Activated T-cell treated with anti-CD3 and anti-CD28 coated beads for 24 hours (primary cell): ENCODE results near the gene BHMT2.
A peak's percentile ranks its signal among the peaks of the same experiment; 100 is the strongest.

Experiments used
- DNase-seq: peaks from one replicate; pipeline ENCODE4 v3.0.0-alpha.2; 2020; ENCODE audit warnings: low read depth

The BHMT2 gene, protein sequence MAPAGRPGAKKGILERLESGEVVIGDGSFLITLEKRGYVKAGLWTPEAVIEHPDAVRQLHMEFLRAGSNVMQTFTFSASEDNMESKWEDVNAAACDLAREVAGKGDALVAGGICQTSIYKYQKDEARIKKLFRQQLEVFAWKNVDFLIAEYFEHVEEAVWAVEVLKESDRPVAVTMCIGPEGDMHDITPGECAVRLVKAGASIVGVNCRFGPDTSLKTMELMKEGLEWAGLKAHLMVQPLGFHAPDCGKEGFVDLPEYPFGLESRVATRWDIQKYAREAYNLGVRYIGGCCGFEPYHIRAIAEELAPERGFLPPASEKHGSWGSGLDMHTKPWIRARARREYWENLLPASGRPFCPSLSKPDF

DNA sequence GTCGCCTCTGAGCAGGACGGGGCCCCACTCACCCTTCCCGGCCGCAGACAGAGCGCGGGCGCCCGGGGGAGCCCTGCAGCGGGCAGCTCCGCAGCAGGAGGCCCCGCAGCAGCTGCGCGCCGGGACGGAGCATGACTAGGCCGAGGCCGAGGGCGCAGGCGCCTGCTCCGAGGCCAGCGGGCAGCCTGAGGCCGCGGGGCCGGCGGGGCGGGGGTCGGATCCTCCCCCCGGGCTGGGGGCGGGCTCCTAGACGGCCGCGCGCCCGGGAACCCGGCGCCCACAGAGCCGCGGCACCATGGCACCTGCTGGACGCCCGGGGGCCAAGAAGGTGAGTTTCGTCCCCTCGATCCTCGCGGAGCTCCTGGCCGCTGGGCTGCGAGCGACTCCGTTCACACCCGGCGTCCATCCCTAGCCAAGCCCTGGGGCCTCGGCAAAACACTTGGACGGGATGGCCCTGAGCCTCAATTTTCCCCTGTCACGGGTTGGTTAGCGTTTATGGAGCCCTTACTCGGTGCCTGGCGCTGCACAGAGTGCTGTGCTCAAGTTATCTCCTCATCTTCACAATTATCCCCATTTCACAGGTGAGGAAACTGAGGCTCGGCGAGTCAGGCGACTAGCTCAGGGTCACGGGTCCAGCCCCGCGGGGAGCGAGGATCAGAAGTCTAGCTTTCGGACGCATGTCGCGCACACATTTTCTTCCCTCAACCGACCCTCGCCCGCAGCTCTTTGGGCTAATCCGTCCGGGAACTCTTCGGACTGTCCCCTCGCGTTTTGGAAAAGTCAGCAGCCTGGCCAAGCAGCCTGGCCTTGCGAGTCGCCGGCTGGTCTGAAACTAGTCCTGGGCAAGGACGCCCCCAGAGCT is at the start of gene BHMT2, which contains the start of gene DMGDH:
TSS of gene BHMT2 (plus strand) at position 280 of the 862 bp plus-strand sequence. CDS start at position 296, 16 bp downstream.
TSS of gene DMGDH (minus strand) at position 187 of the 862 bp plus-strand sequence. CDS start at position 133, 54 bp downstream.
- DNase-seq = no peak

DNA sequence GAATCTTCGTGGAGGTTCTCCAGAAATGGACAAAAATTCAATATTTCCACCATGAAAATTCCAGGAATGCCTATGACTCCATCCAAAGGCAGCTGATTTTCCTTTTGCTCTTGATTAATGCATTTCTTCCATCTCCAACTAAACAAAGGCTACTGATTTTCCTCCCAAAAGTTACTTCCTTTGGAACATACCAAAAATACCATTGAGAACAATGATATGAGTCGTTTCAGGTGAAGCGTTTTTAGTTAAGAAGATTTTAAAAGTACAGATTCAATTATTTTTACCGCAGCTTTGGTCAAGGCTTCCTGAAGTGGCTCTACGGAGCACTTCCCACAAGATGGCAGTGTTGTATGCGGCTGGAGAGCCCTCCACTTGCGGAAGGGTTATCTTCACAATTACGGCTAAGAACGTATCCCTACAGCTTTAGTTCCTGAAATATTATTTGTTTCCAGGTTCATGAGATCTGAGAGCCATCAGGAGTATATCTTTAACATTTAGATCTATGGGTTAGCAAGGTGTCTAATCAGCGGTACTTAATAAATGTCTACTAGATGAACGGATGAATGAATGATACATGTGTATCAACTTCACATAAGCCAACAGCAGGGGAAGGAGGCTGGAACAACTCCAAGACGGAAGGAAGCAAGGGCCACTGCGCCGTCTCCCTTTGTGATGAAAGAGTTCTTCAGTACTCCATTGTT is 48.6 kb upstream of the BHMT2 start:
- DNase-seq = peak; percentile 18

DNA sequence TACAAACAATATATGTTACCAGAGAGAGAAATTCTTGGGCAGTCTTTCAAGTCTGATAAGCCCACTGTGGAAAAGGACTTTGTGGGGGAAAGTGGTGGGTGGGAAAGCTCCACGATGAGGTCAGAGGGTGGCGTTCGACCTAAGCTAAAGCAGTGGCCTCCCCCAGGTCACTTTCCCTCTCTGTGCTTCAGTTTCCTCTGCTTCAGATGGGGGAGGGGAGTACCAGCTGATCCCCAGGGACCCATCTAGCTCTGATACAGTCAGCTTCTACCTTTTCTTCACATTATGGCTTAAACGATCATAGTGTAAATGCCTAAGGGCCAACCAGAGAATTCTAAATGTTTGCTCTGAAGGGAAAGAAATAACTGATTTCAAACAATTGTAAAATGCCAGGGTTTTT is 47.8 kb upstream of the BHMT2 start:
- no peak for DNase-seq

DNA sequence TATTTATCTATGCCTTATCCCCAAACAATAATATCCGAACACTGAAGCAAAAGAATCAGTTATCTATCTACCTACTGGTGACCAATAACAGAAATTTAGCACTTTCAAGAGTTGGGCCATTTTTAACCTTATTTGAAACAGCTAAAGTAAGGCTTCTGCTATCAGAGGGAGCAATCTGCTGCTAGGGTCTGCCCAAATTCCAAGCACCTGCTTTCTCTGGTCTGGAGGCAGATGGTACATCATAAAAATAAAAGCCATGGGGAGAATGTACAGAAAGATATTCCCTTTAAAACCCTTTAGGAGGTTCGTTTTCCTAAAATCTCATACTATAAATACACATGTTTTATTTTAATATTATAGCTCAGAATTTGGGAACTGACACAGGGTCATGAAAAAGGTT is 46.8 kb upstream of the BHMT2 start:
- no peak for DNase-seq

DNA sequence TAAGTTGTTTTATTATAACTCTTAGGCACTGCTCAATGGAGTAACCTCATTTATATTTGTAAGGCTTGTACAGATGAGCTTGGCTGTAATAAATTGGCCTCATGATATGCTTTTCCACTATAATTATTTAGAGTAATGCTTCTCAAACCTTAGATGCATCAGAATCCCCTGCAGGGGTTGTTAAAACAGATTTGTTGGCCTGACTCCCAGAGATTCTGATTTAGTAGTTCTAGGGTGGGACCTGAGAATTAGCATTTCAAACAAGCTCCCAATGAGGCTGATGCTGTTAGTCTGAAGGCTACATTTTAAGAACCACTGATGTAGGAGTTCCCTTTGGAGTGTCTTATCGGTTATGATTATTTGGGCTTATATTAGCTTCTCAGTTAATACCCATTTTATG is 46.2 kb upstream of the BHMT2 start:
- DNase-seq = no peak

DNA sequence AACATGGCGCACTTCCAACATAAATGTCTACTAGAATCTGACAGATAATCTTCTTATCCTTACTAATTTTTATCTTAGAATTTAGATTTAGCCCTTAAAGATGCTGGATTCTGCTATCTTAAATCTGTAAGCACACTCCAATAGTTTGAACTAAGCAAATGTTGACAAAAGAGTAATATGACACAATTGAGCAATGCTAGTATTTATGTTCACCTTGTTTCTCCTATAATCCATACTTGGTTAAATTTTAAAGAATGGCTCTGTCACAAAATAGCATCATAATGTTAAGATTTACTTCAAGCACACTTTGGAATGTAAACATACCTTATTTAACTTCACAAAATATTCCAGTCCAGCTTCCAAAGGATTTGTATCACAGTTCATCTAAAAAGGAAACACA is 45.6 kb upstream of the BHMT2 start:
- DNase-seq = no peak

DNA sequence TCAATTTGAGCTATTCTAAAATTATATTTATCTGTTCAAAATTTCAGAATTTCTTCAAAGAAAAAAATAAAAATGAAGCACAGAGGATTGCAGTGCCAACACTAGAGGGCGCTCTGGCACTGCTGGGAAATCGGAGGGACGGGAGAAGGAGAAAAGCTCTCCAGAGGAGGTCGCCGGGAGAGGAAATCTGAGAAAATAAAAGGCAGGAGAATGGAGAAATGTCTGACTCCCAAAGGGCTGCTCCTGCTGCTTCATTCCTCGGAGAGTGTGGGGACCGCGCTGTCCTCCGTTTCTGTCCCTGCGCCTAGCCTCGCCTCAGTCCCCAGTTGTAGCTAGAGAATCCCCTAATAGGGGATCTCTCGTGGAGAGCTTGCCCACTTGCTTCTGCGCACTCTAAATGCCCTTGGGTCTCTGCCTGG is 44.5 kb upstream of the BHMT2 start:
- peak; percentile 32 for DNase-seq

DNA sequence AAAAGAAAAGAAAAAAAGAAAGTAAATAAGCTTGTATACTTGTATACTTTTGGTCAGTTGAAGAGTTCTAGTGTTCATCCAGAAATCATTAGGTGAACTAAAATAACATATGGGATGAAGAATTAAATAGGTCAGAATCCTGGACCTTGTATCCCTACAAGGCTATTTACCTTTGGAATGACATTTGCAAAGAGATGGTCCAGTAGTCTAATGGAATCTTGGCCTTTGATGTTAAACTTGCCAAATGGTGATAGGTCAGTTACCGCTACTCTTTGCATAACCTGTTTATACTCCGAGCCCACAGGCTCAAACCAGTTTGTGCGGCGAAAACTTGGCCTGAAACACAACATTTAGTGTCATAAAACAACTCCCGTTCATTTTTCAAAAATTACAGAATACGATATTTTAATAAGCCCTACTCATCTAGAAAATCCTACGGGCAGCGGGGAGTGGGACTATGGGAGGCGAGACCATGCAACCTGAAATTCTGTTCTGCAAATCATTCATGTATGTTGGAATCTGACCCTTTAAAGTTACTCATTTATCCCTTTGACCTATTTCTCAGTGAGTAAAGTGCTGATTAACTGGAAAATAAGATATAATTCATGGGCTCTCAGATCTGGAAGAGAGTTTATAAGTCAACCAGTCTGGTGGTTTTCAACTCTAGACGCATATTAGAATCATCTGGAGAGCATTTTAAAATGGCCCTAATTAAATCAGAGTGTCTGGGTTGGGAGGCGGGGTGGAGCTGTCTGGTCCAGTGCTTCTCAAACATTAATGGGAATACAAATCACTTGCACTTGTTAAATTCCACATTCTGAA is 38.7 kb upstream of the BHMT2 start:
- DNase-seq = no peak

DNA sequence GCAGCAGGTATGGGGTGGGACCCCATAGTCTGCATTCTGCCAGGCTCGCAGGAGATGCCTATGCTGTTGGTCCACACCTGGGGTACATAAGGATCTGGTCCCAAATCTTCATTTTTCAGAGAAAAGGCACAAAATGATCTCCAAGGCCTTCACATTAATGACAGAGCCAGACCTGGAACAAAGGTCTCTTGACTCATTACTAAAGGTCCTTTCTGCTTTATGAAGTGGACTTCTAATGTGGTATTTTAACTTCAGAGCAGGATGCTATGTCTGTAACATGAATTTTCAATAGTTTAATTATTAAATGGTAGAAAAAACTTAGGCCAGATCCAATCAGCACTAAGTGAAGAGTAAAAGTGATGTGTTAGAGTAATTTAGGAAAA is 38.1 kb upstream of the BHMT2 start:
- DNase-seq = no peak

DNA sequence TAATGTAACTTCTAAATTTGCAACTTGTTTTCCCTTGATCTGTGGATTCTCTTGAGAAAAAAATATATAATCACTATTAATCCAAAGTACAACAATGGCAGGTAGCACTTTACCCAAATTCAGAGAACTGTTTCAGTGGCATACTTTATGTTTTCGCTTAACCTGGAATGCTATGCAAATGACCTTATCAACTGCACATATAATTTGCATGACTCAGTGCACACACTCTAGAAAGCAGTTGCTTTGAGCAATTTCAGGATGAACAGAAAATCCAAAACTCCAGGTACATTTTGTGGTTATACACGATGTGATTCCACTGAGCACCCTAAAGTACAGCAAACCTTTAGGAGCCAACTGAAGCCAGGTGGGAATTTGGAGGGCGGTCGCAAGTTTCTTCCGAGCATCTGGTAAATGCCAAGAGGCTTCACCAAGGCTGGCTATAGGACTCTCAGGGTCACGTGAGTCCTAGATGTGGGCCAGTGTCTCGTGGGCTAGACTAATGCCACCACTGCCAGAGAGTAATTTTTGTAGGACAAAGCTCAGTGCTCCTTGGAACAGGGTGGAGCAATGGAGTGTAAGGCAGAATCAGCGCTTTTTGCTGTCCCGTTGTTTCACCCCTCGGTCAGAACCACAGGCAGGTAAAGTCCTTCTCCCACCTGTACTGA is 37.4 kb upstream of the BHMT2 start:
- no peak for DNase-seq

DNA sequence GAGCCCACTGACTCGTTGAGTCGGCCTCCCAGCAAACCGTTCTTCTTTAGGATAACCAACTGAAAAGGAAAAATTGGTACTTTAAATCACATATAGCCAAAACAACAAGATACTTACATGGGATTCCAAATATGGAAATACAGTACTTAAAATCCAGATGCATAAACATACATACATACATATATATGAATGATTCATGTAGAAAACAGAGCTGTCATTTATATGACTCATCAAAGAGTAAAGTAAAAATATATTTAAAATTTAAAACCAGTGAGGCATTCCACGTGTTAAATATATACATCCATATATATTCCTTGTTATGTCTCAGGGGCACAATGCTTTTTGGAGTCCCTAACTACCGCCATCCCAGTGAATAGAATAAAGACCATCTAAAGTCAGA is 36.8 kb upstream of the BHMT2 start:
- no peak for DNase-seq

DNA sequence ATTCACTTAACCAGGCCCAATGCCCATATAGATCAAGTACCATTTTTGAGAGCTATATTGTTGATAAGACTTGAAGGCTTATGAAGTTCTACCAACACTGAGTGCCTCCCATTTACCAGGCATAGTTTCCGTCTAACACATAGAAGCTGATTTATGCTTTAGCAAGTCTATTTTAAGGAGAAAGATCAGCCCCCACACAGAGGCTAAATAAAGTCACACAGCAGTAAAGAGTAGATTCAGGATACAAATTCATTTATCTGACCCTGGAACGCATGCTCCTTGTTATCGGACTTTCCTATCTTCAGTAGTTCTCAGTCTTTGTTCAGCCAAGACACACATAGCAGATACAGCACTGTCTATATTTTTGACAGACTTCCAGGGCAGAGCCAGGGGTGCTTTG is 34.3 kb upstream of the BHMT2 start:
- no peak for DNase-seq

DNA sequence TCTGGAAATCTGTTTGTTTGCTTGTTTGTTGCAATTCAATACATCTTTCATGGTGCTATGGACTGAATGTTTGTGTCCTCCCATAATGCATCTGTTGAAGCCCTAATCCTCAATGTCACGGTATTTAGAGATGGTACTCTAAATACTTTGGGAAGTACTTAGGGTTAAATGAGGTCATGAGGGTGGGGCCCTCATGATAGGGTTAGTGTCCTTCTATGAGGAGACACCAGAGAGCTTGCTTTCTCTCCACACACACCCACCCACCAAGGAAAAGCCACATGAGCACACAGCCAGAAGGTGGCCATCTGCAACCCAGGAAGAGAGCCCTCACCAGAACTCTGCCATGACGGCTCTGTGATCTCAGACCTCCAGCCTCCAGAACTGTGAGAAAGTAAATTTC is 32.8 kb upstream of the BHMT2 start:
- DNase-seq = no peak

DNA sequence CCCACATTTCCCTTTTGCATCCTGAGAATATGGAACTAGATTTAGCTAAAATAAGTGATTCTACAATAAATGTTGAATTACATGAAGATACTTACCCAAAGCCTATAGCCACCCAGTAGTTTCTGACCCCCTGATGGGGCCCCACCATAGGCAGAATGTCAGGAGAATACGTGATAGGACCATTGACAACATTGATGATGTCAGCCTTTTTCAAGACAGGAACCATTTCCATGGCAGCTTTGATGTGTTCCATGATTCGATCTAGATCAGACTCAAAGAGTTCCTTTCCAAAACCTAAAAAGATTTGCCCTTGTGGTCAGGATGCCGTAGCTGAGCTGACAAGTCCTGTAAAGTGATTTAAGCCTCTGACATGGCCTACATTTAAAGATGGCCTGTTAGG is 27.4 kb upstream of the BHMT2 start:
- DNase-seq = no peak

DNA sequence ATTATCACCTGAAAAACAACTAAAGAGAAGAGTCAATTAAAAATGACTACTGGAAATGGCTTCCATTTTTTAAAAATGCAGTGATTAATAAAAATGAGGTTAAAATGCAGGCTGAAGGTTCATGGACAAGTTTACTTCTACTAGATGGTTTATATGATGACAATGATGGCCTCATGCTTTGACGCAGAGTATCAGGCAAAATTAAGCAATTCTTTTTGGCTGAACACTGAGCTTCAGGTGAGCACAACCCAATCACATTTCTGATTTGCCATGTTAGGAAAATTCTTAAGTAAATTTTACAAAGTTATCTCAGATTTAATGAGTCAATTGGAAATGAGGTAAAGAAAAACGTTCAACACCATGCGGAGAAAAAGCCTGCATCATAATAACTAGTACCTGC is 22.4 kb upstream of the BHMT2 start:
- no peak for DNase-seq

DNA sequence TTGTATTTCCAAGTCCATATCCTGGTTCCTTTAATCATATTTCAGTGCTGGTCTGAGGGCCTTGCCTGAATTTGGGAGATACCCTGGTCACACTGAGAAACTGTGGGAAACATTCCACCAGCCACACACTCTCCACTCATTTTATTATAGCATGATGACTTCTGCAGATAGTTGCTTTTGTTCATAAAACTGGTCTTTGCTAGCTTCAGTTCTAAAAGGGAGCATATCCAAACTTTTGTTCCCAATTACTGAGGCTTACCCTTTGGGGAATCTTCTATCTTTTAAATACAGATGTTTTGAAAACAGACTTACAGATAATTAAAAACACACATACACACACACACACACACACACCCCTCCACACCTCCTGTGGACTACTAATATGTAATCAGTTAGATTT is 21.1 kb upstream of the BHMT2 start:
- DNase-seq = no peak

DNA sequence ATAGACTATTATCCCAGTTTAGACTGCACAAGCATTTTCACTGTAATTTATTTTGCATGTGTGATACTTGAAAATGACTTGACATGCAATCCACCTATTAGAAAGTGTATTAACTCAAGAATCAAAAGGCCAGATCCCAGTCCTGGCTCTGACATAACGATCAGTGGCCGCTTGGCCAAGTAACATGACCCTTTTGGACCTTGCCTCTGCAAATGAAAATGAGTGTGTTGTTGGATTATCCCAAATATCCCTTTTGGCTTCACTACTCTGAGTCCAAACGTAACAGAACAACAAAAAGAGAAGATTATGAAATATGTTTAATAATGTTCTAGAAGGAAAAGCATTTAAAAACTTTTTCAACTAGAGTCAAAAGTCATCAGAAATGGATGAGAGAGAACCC is 19.1 kb upstream of the BHMT2 start:
- no peak for DNase-seq

DNA sequence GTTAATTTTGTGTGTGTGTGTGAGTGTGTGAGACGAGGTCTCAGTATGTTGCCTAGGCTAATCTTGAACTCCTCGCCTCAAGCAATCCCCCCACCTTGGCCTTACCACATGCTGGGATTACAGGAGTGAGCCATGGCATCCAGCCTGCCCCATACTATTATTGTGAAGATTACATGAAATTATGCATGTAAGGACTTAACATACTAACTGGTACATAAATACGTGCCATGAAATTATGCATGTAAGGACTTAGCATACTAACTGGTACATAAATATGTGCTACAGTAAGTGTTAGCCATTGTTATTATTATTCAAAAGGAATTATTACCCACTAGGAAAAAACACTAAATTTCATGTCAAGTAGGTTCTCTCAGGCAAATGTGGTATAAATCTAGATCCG is 16.2 kb upstream of the BHMT2 start:
- DNase-seq = no peak

DNA sequence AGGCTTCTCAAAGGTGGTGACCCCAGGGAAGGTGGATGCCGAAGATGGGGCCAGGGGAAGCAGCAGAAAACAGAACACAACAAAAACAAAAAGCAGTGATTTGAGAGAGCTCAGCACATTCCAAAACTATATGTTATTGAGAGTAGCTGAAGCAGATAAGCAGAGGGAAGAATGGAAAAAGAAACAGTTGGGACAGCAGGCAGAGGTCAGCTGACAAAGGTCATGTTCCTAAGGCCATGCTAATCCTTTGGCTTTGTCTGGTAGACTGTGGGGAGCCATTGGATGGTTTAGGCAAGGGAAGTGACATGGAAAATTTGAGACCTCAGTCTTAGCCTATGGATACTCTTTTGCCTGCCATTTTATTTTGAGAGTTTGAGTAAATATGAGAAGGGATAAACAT is 14.6 kb upstream of the BHMT2 start:
- no peak for DNase-seq

DNA sequence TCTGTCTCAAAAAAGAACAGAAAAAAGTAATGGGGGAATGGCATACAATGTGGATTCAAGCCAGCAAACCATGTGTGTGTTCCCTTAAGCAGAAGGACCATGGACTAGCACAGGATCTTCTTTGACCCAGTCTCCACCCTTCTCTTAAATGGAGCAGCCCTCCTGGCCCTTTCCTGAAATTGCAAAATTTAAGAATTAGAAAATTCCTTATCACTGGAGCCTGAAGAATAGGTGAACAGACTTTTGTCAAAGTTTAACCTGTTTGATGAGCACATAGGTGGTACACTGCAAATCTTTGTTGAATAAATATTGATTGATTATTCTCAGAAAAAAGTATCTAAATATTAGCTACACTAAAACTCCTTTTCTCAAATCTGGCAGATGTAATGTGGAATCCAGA is 12.7 kb upstream of the BHMT2 start:
- DNase-seq = no peak

DNA sequence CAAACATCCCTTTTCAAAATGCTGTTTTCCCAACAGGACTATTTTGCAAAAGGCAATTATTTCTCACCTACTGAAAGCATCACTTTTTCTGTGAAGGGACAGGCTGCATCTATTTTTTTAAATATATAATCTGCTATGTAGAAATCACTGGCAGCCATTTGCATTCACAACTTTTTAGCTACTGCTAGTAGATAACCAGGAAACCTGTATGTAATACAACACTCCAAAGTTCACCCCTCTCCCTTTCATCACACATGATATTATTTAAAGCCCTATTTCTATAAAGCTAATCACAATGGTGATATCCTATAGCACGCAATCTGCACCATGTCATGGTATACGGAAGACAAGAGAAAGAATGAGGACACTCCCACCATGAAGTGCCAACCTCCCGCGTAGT is 9.9 kb upstream of the BHMT2 start:
- DNase-seq = no peak
